Upper lobe of right lung (tissue), 1 donor: ENCODE data around the gene CACNB2. TPM values are rescaled to one million over a fixed set of nuclear protein-coding genes. Genes with fewer than 3 reads are reported as not detected.

Source experiments
- ATAC-seq: fragments of 200-7000 bp; cut with Tn5 transposase; one replicate; pipeline ENCODE4 v1.9.1; 2020; ENCODE audit warnings: mild to moderate bottlenecking, moderate library complexity
- DNase-seq: peaks from one replicate; pipeline ENCODE4 v3.0.0-alpha.2; 2020
- H3K27ac ChIP-seq: fragments of 200-600 bp; one replicate; pipeline ENCODE4 v1.8.0; 2022
- H3K27me3 ChIP-seq: fragments of 200-600 bp; one replicate; pipeline ENCODE4 v1.8.0; 2022; ENCODE audit warnings: mild to moderate bottlenecking
- H3K36me3 ChIP-seq: fragments of 200-600 bp; one replicate; pipeline ENCODE4 v1.8.0; 2022
- H3K4me1 ChIP-seq: fragments of 200-600 bp; one replicate; pipeline ENCODE4 v1.8.0; 2022
- H3K4me3 ChIP-seq: fragments of 200-600 bp; one replicate; pipeline ENCODE4 v1.8.0; 2022; ENCODE audit warnings: mild to moderate bottlenecking
- H3K9me3 ChIP-seq: fragments of 200-600 bp; one replicate; pipeline ENCODE4 v1.8.0; 2022
- intact Hi-C: fragments of 100-400 bp; cut with DNase I; formaldehyde crosslinking; loops from one replicate; pipeline ENCODE4 v1.11.0; 2022
- total RNA-seq: library from RNA; stranded (reverse); fragmentation: NEBNext Ultra II Directional; extraction: Animal tissue kit (Norgen Biotek cat#: 25700); gene quantifications from one replicate; pipeline ENCODE4 v1.2.1, GENCODE V29; 2021
- TF ChIP-seq, protein P1 (sequence below): fragments of 200-600 bp; IDR thresholded peaks from one replicate; pipeline ENCODE4 v1.8.0; 2022; ENCODE audit warnings: antibody characterized with exemption
- donor health status: DM: no; HTN: yes; CAD: no; lungs with severe emphysema.

The CACNB2 gene
- total RNA-seq, 1 donor from 2014 or later = 4.2 TPM

DNA sequence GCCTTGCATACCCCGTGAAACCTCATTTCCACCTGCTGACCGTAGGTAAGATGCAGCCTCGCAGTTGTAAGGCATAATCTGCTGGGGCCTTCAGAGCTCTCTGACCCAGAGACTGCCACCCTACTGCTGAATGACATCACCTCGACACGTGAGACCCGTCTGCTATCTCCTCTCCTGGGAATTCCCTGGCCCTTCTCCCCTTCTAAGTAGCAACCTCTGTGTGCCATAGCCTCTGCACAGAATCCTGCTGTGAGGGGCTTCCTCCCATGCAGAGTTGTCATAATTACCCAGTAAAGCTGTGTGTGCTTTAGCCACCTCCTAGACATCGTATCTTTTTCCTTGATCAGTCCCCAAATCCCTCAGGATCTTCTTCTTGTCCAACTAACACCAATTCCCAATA lies 106.7 kb downstream of the CACNB2 start:
- TF ChIP-seq, protein P1, sequence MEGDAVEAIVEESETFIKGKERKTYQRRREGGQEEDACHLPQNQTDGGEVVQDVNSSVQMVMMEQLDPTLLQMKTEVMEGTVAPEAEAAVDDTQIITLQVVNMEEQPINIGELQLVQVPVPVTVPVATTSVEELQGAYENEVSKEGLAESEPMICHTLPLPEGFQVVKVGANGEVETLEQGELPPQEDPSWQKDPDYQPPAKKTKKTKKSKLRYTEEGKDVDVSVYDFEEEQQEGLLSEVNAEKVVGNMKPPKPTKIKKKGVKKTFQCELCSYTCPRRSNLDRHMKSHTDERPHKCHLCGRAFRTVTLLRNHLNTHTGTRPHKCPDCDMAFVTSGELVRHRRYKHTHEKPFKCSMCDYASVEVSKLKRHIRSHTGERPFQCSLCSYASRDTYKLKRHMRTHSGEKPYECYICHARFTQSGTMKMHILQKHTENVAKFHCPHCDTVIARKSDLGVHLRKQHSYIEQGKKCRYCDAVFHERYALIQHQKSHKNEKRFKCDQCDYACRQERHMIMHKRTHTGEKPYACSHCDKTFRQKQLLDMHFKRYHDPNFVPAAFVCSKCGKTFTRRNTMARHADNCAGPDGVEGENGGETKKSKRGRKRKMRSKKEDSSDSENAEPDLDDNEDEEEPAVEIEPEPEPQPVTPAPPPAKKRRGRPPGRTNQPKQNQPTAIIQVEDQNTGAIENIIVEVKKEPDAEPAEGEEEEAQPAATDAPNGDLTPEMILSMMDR = no peak
- H3K27me3 ChIP-seq = no peaks in the 10 kb centered on the region
- no peaks in the 10 kb centered on the region for H3K9me3 ChIP-seq
- no peak overlapping the region for H3K4me3 ChIP-seq
- no peaks in the 10 kb centered on the region for H3K36me3 ChIP-seq
- ATAC-seq (no peak), DNase-seq (no peak)
- no peak overlapping the region for H3K27ac ChIP-seq
- no peaks in the 10 kb centered on the region for H3K4me1 ChIP-seq
- intact Hi-C loops = no loop called here

DNA sequence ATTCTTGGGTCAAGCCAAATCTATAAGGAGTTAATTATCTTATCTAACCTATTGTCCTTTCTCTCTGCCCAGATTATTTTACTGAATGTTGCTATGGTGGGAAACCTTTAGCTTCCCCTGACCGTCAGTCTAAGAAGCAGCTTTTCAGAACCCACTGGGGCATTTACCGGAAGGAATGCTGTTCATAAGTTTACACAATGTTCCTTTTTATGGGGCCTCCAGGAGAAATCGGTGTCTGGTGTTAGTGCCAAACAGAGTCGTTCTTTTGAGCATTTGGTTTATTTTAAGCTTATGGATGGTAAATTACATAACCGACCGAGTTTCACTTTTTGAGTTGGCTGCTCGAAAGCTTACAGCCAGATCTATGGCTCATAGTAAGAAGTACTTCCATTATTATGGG lies 111.9 kb downstream of the CACNB2 start:
- intact Hi-C loops = no loop called here
- TF ChIP-seq, protein P1 = no peak
- H3K4me1 ChIP-seq = no peaks in the 10 kb centered on the region
- DNase-seq = no peak
- H3K27ac ChIP-seq = no peak overlapping the region
- no peak overlapping the region for H3K4me3 ChIP-seq
- no peaks in the 10 kb centered on the region for H3K9me3 ChIP-seq
- ATAC-seq = no peak
- H3K27me3 ChIP-seq = no peaks in the 10 kb centered on the region
- H3K36me3 ChIP-seq = no peaks in the 10 kb centered on the region

DNA sequence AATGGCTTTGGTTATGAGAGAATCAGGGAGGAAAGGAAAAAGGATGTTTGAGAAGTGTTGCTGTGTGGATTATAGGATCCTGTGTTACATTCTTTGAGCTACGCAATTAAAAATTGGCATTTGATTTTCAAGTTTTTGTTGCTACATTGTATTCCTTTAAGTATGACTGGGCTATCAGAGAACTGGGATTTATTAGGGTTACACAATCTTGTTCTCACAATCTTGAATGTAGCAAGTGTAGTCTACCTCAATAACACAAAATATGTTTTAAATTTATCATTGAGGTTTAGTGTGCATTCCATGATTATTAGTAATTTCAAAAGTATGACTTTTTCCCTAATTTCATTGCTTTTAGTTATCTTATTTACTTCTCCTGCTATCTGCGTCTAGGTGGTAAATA lies 113.9 kb downstream of the CACNB2 start:
- no peak for ATAC-seq

DNA sequence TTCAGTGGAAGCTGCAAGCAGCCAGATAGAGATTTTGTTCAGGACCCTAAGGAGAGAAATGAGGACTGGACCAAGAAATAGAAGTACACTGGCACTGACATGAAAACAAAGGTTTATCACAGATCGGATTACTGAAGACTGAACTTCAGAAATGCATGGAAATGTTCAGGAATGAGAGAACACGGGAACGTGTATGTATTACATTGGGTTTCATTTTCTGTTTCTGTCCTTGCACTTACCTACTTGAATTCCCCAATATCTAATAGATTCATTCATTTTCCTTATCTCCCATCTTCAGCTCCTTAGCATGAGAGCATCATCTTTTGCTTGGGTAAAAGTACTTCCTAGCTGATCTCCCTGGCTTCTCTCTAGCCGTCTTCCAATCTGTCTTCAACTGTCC lies 114.5 kb downstream of the CACNB2 start:
- Histone ChIP-seq H3K4me3 (no peak overlapping the region), H3K4me1 (no peaks in the 10 kb centered on the region), H3K27me3 (no peaks in the 10 kb centered on the region), H3K27ac (no peak overlapping the region), H3K9me3 (no peaks in the 10 kb centered on the region), H3K36me3 (no peaks in the 10 kb centered on the region)
- ATAC-seq = no peak
- no peak for DNase-seq
- intact Hi-C loops = no loop called here
- TF ChIP-seq, protein P1 = no peak

More for the DNA sequence above, 113.9 kb downstream of the CACNB2 start:
- TF ChIP-seq, protein P1 = no peak
- no peaks in the 10 kb centered on the region for H3K27me3 ChIP-seq
- intact Hi-C loops = no loop called here
- no peaks in the 10 kb centered on the region for H3K36me3 ChIP-seq
- H3K4me1 ChIP-seq = no peaks in the 10 kb centered on the region
- no peak for DNase-seq
- no peak overlapping the region for H3K4me3 ChIP-seq
- H3K27ac ChIP-seq = no peak overlapping the region
- no peaks in the 10 kb centered on the region for H3K9me3 ChIP-seq

DNA sequence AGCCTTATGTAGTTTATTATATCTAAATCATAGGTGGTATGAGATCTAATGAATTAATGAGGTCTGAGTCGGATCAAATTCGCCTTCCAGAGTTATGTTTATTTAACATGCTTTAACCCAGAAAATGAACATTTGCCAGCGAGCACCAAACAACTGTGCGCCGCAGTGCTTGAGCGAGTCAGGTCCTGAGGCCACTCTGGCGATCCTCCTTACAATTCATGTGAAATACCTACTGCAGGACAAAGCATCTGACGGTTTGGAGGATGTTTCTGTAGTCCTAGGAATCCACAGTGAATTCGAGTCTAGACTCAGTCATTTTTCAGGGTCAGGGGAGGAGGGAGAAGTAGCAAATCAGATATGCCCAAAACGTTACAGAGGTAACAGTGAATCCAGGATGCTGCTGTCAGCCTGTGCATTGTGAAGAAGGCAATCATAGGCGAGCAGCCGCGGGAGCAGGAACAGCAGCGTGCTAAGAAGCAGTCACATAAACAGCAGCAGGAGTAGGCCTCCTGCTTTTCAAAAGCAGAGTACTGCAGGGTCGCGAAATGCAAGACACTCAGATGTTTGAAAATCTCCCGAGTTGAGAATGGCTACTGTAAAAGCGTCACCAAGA lies 120.2 kb downstream of the CACNB2 start:
- TF ChIP-seq, protein P1 = no peak
- no peak for ATAC-seq

More for the DNA sequence above, 120.2 kb downstream of the CACNB2 start:
- Histone ChIP-seq H3K4me3 (no peak overlapping the region), H3K27ac (no peak overlapping the region), H3K9me3 (no peaks in the 10 kb centered on the region), H3K27me3 (no peaks in the 10 kb centered on the region), H3K4me1 (no peaks in the 10 kb centered on the region), H3K36me3 (no peaks in the 10 kb centered on the region)
- intact Hi-C loops = no loop called here
- DNase-seq = no peak
